HEK293T (cell line): ENCODE results near the gene PIK3CB.

Experiments
- CTCF ChIA-PET: fragments of 350-600 bp; formaldehyde crosslinking; extraction: SDS; loops from one replicate; lab custom pipeline; 2021; ENCODE audit warnings: antibody characterized with exemption, inconsistent platforms; lab: Yijun Ruan, JAX
- POLR2A ChIA-PET: fragments of 350-600 bp; formaldehyde crosslinking; extraction: SDS; loops from one replicate; lab custom pipeline; 2020; ENCODE audit warnings: antibody characterized with exemption, inconsistent platforms; lab: Yijun Ruan, JAX
- DNase-seq: peaks from one replicate; pipeline ENCODE4 v3.0.0; 2012; ENCODE audit warnings: mixed read lengths; ENCODE audit errors: extremely low spot score
- ARNT ChIP-seq: fragments of 450-650 bp; IDR thresholded peaks from 2 replicates; pipeline ENCODE4 v1.6.1; 2017; ENCODE audit warnings: mild to moderate bottlenecking
- BHLHE40 ChIP-seq: fragments of 450-650 bp; IDR thresholded peaks from 2 replicates; pipeline ENCODE4 v1.6.1; 2016; ENCODE audit warnings: mild to moderate bottlenecking, moderate library complexity, borderline replicate concordance
- CTBP1 ChIP-seq: fragments of 450-650 bp; IDR thresholded peaks from 2 replicates; pipeline ENCODE4 v1.6.1; 2016; ENCODE audit warnings: borderline replicate concordance
- ELF4 ChIP-seq: fragments of 450-650 bp; IDR thresholded peaks from 2 replicates; pipeline ENCODE4 v1.6.1; 2017; ENCODE audit warnings: antibody characterized with exemption
- FOXA1 ChIP-seq: fragments of 450-650 bp; IDR thresholded peaks from 2 replicates; pipeline ENCODE4 v1.6.1; 2016; ENCODE audit warnings: mild to moderate bottlenecking
- FOXK2 ChIP-seq: fragments of 450-650 bp; IDR thresholded peaks from 2 replicates; pipeline ENCODE4 v1.6.1; 2016; ENCODE audit warnings: mild to moderate bottlenecking
- FOXM1 ChIP-seq: fragments of 450-650 bp; IDR thresholded peaks from 2 replicates; pipeline ENCODE4 v1.6.1; 2017; ENCODE audit warnings: mild to moderate bottlenecking, borderline replicate concordance
- HDGF ChIP-seq: fragments of 450-650 bp; IDR thresholded peaks from 2 replicates; pipeline ENCODE4 v1.6.1; 2017; ENCODE audit warnings: antibody characterized with exemption, borderline replicate concordance
- L3MBTL2 ChIP-seq: fragments of 450-650 bp; conservative IDR thresholded peaks from 2 replicates; pipeline ENCODE4 v1.6.1; 2016; ENCODE audit warnings: mild to moderate bottlenecking
- LEF1 ChIP-seq: fragments of 450-650 bp; IDR thresholded peaks from 2 replicates; pipeline ENCODE4 v1.6.1; 2017; ENCODE audit warnings: mild to moderate bottlenecking, borderline replicate concordance
- NFRKB ChIP-seq: fragments of 450-650 bp; IDR thresholded peaks from 2 replicates; pipeline ENCODE4 v1.6.1; 2016; ENCODE audit warnings: mild to moderate bottlenecking, moderate library complexity
- SP1 ChIP-seq: fragments of 450-650 bp; IDR thresholded peaks from 2 replicates; pipeline ENCODE4 v1.6.1; 2017
- SUZ12 ChIP-seq: fragments of 450-650 bp; IDR thresholded peaks from 2 replicates; pipeline ENCODE4 v1.6.1; 2016; ENCODE audit warnings: mild to moderate bottlenecking
- TARDBP ChIP-seq: fragments of 450-650 bp; IDR thresholded peaks from 2 replicates; pipeline ENCODE4 v1.6.1; 2016
- ZNF384 ChIP-seq: fragments of 450-650 bp; IDR thresholded peaks from 2 replicates; pipeline ENCODE4 v1.6.1; 2016
- TF ChIP-seq, protein P1 (sequence below): fragments of 450-650 bp; IDR thresholded peaks from 2 replicates; pipeline ENCODE4 v1.6.1; 2016

The PIK3CB gene

DNA sequence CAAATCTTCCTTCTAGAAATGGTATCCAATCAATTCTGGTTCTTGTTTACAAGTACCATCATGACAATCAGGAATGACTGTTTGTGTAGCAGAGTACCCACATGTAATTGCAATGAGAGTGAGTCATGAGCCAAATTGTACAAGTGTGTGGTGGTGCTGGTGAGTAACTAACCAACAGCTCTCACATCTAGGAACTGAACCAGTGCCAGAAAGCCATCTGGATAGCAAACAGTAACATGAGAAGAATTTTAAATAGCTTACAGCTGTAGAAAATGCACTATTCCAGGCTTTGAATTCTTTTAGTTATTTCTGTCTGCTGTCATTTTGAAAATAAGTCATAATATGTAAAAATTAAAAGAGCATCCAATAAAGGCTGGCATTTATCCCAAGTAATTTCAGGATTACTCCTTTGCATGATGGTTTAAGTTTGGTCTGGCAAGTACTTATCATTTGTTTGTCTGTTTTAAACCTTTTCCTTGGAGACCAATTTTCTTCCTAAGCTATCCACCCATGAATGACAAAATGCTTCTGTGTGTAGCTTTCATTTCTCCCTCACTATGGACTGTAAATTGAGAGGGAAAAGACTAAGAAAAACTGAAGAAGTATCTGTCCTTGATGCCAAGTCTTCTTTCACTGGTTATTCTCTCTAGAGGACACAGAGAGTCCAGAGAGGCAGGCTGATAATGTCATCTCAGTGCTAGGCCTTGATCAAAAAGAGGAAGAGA is 60.0 kb downstream of the PIK3CB start:
- CTCF ChIA-PET = no interaction called here

DNA sequence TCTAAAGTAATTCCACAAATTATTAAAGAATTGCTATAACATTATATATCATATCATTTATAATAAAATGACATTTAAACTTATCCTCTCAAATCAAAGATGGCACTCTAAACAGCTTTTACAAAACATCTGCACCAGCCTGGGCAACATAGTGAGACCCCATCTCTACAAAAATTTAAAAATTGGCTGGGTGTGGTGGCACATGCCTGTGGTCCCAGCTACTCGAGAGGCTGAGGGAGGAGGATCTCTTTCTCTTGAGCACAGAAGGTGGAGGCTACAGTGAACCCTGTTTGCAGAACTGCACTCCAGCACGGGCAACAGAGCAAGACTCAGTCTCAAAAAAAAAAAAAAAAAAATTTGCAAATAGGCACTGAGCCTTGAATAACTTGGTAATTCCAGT is 63.1 kb downstream of the PIK3CB start:
- no peak for DNase-seq
- POLR2A ChIA-PET = no interaction called here
- CTCF ChIA-PET = no interaction called here
- TF ChIP-seq L3MBTL2 = no peak
- no peak for TF ChIP-seq BHLHE40
- TF ChIP-seq HDGF = no peak
- no peak for TF ChIP-seq FOXK2
- no peak for TF ChIP-seq ARNT
- no peak for TF ChIP-seq CTBP1

More for the DNA sequence above, 60.0 kb downstream of the PIK3CB start:
- POLR2A ChIA-PET = interaction anchor here (0.5 kb wide), 1 partner anchor 129 kb away, joined by 3 read pairs; no protein-coding TSS in a partner anchor
- TF ChIP-seq LEF1 = no peak
- TF ChIP-seq NFRKB = no peak
- no peak for TF ChIP-seq ELF4
- DNase-seq = no peak

DNA sequence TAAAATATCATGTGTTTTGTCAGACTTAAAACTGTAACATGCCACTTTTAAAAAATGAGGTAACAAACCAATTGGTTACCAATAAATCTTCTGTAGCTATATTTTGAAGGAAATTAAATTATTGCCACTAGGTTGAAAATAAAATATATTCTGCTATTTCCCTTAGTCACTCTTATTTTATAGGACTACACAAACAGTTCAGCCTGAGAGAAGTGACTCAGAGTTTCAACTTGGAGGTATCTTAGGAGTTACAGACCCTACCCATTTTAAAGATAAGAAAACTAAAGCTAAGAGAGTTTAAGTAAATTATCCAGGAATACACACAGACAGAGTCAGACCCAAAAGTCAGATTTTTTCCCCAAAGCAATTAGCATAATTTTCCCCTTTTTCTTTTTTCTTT is 65.1 kb downstream of the PIK3CB start:
- no peak for DNase-seq
- CTCF ChIA-PET = no interaction called here
- TF ChIP-seq ARNT = no peak
- no peak for TF ChIP-seq LEF1
- no peak for TF ChIP-seq SP1
- no peak for TF ChIP-seq SUZ12
- TF ChIP-seq HDGF = no peak
- TF ChIP-seq TARDBP = no peak
- no peak for TF ChIP-seq L3MBTL2
- no peak for TF ChIP-seq FOXA1
- no peak for TF ChIP-seq ELF4
- no peak for TF ChIP-seq FOXK2
- no peak for TF ChIP-seq NFRKB
- TF ChIP-seq BHLHE40 = no peak
- TF ChIP-seq, protein P1, sequence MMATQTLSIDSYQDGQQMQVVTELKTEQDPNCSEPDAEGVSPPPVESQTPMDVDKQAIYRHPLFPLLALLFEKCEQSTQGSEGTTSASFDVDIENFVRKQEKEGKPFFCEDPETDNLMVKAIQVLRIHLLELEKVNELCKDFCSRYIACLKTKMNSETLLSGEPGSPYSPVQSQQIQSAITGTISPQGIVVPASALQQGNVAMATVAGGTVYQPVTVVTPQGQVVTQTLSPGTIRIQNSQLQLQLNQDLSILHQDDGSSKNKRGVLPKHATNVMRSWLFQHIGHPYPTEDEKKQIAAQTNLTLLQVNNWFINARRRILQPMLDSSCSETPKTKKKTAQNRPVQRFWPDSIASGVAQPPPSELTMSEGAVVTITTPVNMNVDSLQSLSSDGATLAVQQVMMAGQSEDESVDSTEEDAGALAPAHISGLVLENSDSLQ = no peak
- no peak for TF ChIP-seq ZNF384
- TF ChIP-seq FOXM1 = no peak
- TF ChIP-seq CTBP1 = no peak
- POLR2A ChIA-PET = no interaction called here

DNA sequence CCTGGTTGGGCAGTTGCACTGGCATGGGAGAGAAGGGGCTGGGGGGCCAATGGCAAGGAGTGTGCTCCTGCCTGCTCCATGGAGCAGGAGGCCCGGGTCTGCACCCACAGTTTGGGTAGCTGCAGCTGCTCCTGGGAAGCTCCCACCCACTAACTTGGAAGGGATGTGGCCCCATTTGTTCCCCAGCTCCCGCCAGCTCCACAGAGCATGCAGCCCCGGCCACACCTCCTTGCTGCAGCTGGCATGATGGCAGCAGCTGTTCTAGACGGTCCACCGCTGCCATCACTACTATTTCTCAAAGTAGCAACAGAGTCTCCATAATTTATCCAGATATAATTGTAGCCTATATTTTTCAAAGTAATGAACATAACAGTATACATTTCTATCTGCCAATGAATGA is 65.8 kb downstream of the PIK3CB start:
- ChIA-PET CTCF (no interaction called here), POLR2A (no interaction called here)
- no peak for DNase-seq
- TF ChIP-seq SP1 = no peak
- TF ChIP-seq CTBP1 = no peak
- TF ChIP-seq, protein P1 = no peak
- no peak for TF ChIP-seq ZNF384
- TF ChIP-seq ELF4 = no peak
- no peak for TF ChIP-seq FOXK2
- no peak for TF ChIP-seq TARDBP
- no peak for TF ChIP-seq BHLHE40
- no peak for TF ChIP-seq NFRKB
- no peak for TF ChIP-seq ARNT
- no peak for TF ChIP-seq FOXM1
- TF ChIP-seq FOXA1 = no peak
- no peak for TF ChIP-seq LEF1
- no peak for TF ChIP-seq HDGF
- no peak for TF ChIP-seq L3MBTL2
- TF ChIP-seq SUZ12 = no peak

DNA sequence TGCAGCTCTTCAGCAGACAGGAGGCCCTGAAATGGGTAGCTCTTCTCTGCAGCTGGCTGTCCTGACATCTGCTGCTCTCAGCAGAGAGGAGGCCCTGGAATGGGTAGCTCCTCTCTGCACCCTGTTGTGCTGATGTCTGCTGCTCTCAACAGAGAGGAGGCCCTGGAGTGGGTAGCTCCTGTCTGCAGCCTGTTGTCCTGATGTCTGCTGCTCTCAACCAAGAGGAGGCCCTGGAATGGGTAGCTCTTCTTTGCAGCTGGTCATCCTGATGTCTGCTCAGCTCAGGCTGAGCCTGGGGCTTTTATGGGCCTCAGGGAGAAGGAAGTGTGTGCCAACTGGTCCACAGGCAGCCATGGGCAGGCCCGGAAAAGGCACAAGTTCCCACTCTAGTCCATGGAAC is 66.6 kb downstream of the PIK3CB start:
- TF ChIP-seq SUZ12 = no peak
- TF ChIP-seq, protein P1 = no peak
- TF ChIP-seq CTBP1 = no peak
- TF ChIP-seq FOXK2 = no peak
- no peak for TF ChIP-seq LEF1
- no peak for TF ChIP-seq SP1
- TF ChIP-seq BHLHE40 = no peak
- ChIA-PET CTCF (interaction anchor here (0.5 kb wide), 1 partner anchor 8 kb away, joined by 3 read pairs; no protein-coding TSS in a partner anchor), POLR2A (no interaction called here)
- no peak for DNase-seq

DNA sequence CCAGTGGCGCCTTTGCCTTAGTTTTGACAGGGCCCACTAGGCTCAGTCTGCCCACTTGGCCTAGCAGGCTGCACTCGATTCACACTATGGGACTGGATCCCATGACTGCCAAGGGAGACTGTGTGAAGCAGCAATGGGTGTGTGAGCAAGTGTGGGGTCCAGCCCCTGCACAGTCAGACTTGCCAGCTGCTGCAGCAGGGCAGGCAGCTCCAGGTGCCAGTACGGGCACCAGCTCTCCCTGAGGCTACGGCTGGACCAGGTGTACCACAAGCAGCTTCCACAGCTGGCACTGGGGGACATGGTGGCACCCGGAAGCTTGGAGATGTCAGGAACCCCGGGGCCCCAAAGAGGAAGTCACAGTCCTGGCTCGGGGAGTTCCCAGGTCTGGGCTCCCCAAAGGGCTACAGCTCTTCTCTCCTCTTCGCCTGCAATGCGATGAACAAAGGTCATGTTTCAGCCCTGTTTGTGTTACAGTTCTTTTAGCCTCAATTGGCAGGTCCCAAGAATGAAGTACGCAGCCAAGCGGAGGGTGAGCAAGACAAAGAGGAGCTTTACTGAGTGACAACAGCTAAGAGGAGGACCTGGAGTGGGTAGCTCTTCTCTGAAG is 67.1 kb downstream of the PIK3CB start:
- POLR2A ChIA-PET = no interaction called here
- TF ChIP-seq HDGF = no peak
- TF ChIP-seq FOXA1 = no peak
- TF ChIP-seq FOXM1 = no peak
- no peak for TF ChIP-seq TARDBP
- TF ChIP-seq FOXK2 = no peak
- no peak for TF ChIP-seq CTBP1
- no peak for TF ChIP-seq SP1
- TF ChIP-seq LEF1 = no peak
- TF ChIP-seq L3MBTL2 = no peak
- no peak for TF ChIP-seq NFRKB
- no peak for TF ChIP-seq SUZ12
- no peak for TF ChIP-seq BHLHE40
- TF ChIP-seq ELF4 = no peak
- TF ChIP-seq ARNT = no peak
- TF ChIP-seq ZNF384 = no peak
- TF ChIP-seq, protein P1 = no peak
- CTCF ChIA-PET = interaction anchor here (0.5 kb wide), 1 partner anchor 9 kb away, joined by 3 read pairs; no protein-coding TSS in a partner anchor
- no peak for DNase-seq
